Natural killer cell (primary cell): ENCODE measurements around the gene RNASEH2B. TPM values are rescaled to one million over a fixed set of nuclear protein-coding genes. Genes with fewer than 3 reads are reported as not detected.

Experiments used
- ATAC-seq, 3 donors: fragments of 150-1000 bp in 2 of 3; fragments of 200-7000 bp in 1 of 3; cut with Tn5 transposase; 1 replicate in 1 of 3; 2 replicates in 2 of 3; pipeline ENCODE4 v1.10.0; 2021; ENCODE audit warnings: mild to moderate bottlenecking in 2 of 3, moderate library complexity in 2 of 3
- DNase-seq, 2 donors: peaks; one replicate each; pipeline versions ENCODE4 v3.0.0 to v3.0.0-alpha.2; 2013 to 2021; ENCODE audit warnings: mixed read lengths in 1 of 2
- H3K27ac ChIP-seq: one replicate; pipeline ENCODE4 v1.5.1; 2013; ENCODE audit warnings: mild to moderate bottlenecking, low read length
- H3K27me3 ChIP-seq: one replicate; pipeline ENCODE4 v1.6.1; 2013; ENCODE audit warnings: low read length; ENCODE audit not compliant: control insufficient read depth, insufficient read depth
- H3K36me3 ChIP-seq: one replicate; pipeline ENCODE4 v1.6.1; 2013; ENCODE audit warnings: low read length; ENCODE audit not compliant: control insufficient read depth, insufficient read depth
- H3K4me1 ChIP-seq: one replicate; pipeline ENCODE4 v1.6.1; 2013; ENCODE audit warnings: low read length; ENCODE audit not compliant: control insufficient read depth, insufficient read depth
- H3K4me3 ChIP-seq: one replicate; pipeline ENCODE4 v1.5.1; 2013; ENCODE audit warnings: low read length
- H3K9me3 ChIP-seq: one replicate; pipeline ENCODE4 v1.6.1; 2013; ENCODE audit warnings: low read length; ENCODE audit not compliant: control insufficient read depth, insufficient read depth
- H3K27ac Mint-ChIP-seq, 2 donors: one replicate each; pipeline ENCODE4 v1.8.0; 2022; ENCODE audit warnings: mild to moderate bottlenecking in 2 of 2, mixed read lengths in 2 of 2, moderate library complexity in 1 of 2
- H3K27me3 Mint-ChIP-seq, 2 donors: one replicate each; pipeline ENCODE4 v1.8.0; 2022; ENCODE audit warnings: low read depth in 2 of 2, mixed read lengths in 2 of 2
- H3K36me3 Mint-ChIP-seq: one replicate; pipeline ENCODE4 v1.8.0; 2022; ENCODE audit warnings: mixed read lengths
- H3K4me1 Mint-ChIP-seq, 2 donors: one replicate each; pipeline ENCODE4 v1.8.0; 2022; ENCODE audit warnings: mixed read lengths in 2 of 2
- H3K4me3 Mint-ChIP-seq: one replicate; pipeline ENCODE4 v1.8.0; 2022; ENCODE audit warnings: mild to moderate bottlenecking, moderate library complexity, mixed read lengths
- H3K9me3 Mint-ChIP-seq, 2 donors: one replicate each; pipeline ENCODE4 v1.8.0; 2022; ENCODE audit warnings: mixed read lengths in 2 of 2
- CTCF ChIP-seq: fragments of 200-600 bp; IDR thresholded peaks from one replicate; pipeline ENCODE4 v1.8.0; 2022; ENCODE audit warnings: antibody characterized with exemption
- WGBS: methylation state at CpG from one replicate; pipeline ENCODE4 v1.1.7; 2013; ENCODE audit warnings: missing lambda C conversion rate; ENCODE audit not compliant: insufficient coverage; 5-methylcytosine and 5-hydroxymethylcytosine counted together
- intact Hi-C: fragments of 100-400 bp; cut with micrococcal nuclease; formaldehyde crosslinking; loops from one replicate; pipeline ENCODE4 v1.14.2; 2022
- total RNA-seq, 4 donors: library from RNA; stranded (reverse); fragments of 120-200 nt in 1 of 4; gene quantifications; one replicate each; pipeline versions ENCODE4 v1.2.3 to v1.2.4, GENCODE V29; 2013 to 2022

Gene RNASEH2B
- total RNA-seq, 3 donors from 2014 or later (not counting 1 experiment from before 2014, with no cell fraction given): 57.9 to 68.7 (median 64.8) TPM

DNA sequence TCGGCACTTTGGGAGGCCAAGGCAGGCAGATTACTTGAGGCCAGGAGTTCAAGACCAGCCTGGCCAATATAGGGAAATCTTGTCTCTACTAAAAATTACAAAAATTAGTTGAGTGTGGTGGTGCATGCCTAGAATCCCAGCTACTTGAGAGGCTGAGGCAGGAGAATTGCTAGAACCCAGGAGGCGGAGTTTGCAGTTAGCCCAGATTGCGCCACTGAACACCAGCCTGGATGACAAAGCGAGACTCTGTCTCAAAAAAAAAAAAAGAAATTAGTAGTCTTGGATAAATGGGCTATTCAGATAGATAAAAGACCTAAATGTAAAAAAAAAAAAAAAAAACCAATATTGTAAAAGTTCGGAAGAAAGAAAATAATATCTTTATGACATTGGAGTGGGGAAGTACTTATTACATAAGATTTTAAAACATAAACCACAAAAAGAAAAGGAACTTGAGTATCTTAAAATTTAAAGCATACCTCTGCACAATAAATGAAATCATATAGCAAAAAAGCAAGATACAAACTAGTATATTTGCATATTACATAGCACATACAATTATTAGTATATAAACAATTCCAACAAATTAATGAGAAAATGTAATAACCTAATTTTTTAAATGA lies 26.7 kb upstream of the RNASEH2B start:
- intact Hi-C loops: no loop called here

GRCh38 chr13:50883728-50884127 lies 25.9 kb upstream of the RNASEH2B start:
- H3K27me3 ChIP-seq: no peaks in the 10 kb centered on the region
- WGBS: 44% methylated on average over 1 of the region's 1 CpG
- DNase-seq (no peak), ATAC-seq (no peak)
- no peaks in the 10 kb centered on the region for H3K9me3 ChIP-seq
- no peak overlapping the region for H3K27ac ChIP-seq
- H3K9me3 Mint-ChIP-seq: no peaks in the 10 kb centered on the region
- no peaks in the 10 kb centered on the region for H3K36me3 Mint-ChIP-seq
- H3K27me3 Mint-ChIP-seq: peaks cover 11 to 22% of the 10 kb centered on the region in 2 donors
- H3K4me1 Mint-ChIP-seq: no peaks in the 10 kb centered on the region
- H3K27ac Mint-ChIP-seq: no peak overlapping the region
- no peaks in the 10 kb centered on the region for H3K36me3 ChIP-seq
- intact Hi-C loops: no loop called here
- H3K4me3 Mint-ChIP-seq: no peak overlapping the region
- no peak for TF ChIP-seq CTCF
- no peak overlapping the region for H3K4me3 ChIP-seq
- no peaks in the 10 kb centered on the region for H3K4me1 ChIP-seq

More for the DNA sequence above, 26.7 kb upstream of the RNASEH2B start:
- Histone ChIP-seq H3K4me1 (no peaks in the 10 kb centered on the region), H3K4me3 (no peak overlapping the region), H3K27ac (no peak overlapping the region), H3K36me3 (no peaks in the 10 kb centered on the region), H3K27me3 (no peaks in the 10 kb centered on the region), H3K9me3 (no peaks in the 10 kb centered on the region)
- Mint-ChIP-seq H3K4me1 (no peaks in the 10 kb centered on the region), H3K4me3 (no peak overlapping the region), H3K27ac (no peak overlapping the region), H3K9me3 (no peaks in the 10 kb centered on the region), H3K27me3 (peaks cover 14 to 21% of the 10 kb centered on the region in 2 donors), H3K36me3 (no peaks in the 10 kb centered on the region)
- 98% methylated on average over 3 of the region's 5 CpGs for WGBS
- DNase-seq (no peak), ATAC-seq (no peak)
- TF ChIP-seq CTCF: no peak

DNA sequence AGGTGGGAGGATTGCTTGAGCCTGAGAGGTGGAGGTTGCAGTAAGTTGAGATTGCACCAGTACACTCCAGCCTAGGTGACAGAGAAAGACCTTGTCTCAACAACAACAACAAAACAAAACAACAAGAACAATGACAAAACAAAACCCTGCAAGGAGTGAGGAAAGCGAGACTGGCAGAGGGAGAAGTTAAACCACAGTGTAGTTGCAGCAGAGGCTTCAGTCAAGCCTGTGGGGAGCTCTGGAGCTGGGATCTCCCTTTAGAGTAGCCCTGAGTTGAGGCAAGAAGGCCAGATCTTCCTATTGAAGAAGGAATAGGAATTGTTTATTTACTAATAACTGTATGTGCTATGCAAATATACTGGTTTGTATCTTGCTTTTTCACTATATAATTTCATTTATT lies 25.3 kb upstream of the RNASEH2B start:
- H3K27me3 Mint-ChIP-seq: peaks cover 11 to 22% of the 10 kb centered on the region in 2 donors
- no peaks in the 10 kb centered on the region for H3K36me3 Mint-ChIP-seq
- Histone ChIP-seq H3K36me3 (no peaks in the 10 kb centered on the region), H3K9me3 (no peaks in the 10 kb centered on the region), H3K4me3 (no peak overlapping the region), H3K27ac (no peak overlapping the region), H3K27me3 (no peaks in the 10 kb centered on the region), H3K4me1 (no peaks in the 10 kb centered on the region)
- intact Hi-C loops: no loop called here
- ATAC-seq (no peak), DNase-seq (no peak)
- TF ChIP-seq CTCF: no peak
- H3K9me3 Mint-ChIP-seq: no peaks in the 10 kb centered on the region
- no peaks in the 10 kb centered on the region for H3K4me1 Mint-ChIP-seq
- no peak overlapping the region for H3K27ac Mint-ChIP-seq
- 64% methylated on average over 1 of the region's 1 CpG for WGBS
- no peak overlapping the region for H3K4me3 Mint-ChIP-seq

- 81% methylated on average over 6 of the region's 7 CpGs for WGBS
- Histone ChIP-seq H3K27me3 (no peaks in the 10 kb centered on the region), H3K27ac (no peak overlapping the region), H3K9me3 (no peaks in the 10 kb centered on the region), H3K4me3 (no peak overlapping the region), H3K36me3 (no peaks in the 10 kb centered on the region), H3K4me1 (peaks cover 11% of the 10 kb centered on the region)
- TF ChIP-seq CTCF: no peak
- Mint-ChIP-seq H3K36me3 (no peaks in the 10 kb centered on the region), H3K4me1 (peaks cover 11% of the 10 kb centered on the region in 2 donors), H3K27me3 (peaks cover 7 to 22% of the 10 kb centered on the region in 2 donors), H3K9me3 (no peaks in the 10 kb centered on the region), H3K4me3 (no peak overlapping the region), H3K27ac (no peak overlapping the region)
- no peak for DNase-seq
- intact Hi-C loops: no loop called here
- ATAC-seq: no peak
Measured at GRCh38 chr13:50887151-50887550, 22.4 kb upstream of the RNASEH2B start.
